ENCODE results near the gene ME2.

GRCh38 chr18:50970006-50970405 is 91.1 kb downstream of the ME2 start:
- TF ChIP-seq BHLHE40 (IDR thresholded peaks at IDR 0.05; ENCODE audit: borderline replicate concordance) (no peak), FOXM1 (IDR thresholded peaks at IDR 0.05; ENCODE audit: borderline replicate concordance) (no peak), LEF1 (IDR thresholded peaks at IDR 0.05; ENCODE audit: borderline replicate concordance) (no peak), ELF4 (IDR thresholded peaks at IDR 0.05) (no peak), CTBP1 (IDR thresholded peaks at IDR 0.05; ENCODE audit: borderline replicate concordance) (no peak), FOXK2 (IDR thresholded peaks at IDR 0.05) (no peak), TARDBP (IDR thresholded peaks at IDR 0.05) (no peak), NFRKB (IDR thresholded peaks at IDR 0.05) (no peak), FOXA1 (IDR thresholded peaks at IDR 0.05) (no peak)

Measured in HEK293T (cell line).